Subcutaneous adipose tissue (tissue), 4 donors: ENCODE measurements around the gene MATN1. TPM values are rescaled to one million over a fixed set of nuclear protein-coding genes. Genes with fewer than 3 reads are reported as not detected.

Source experiments
- total RNA-seq, 4 donors: library from RNA; depleted of rRNA; stranded (reverse); fragments of >200 nt; gene quantifications; one replicate each; pipeline ENCODE4 v1.1.0, GENCODE V29; 2016
- TF ChIP-seq, protein P1 (sequence below): fragments of 450-650 bp; IDR thresholded peaks from one replicate; pipeline ENCODE4 v1.5.1; 2016; ENCODE audit warnings: low read depth, mild to moderate bottlenecking, control low read depth, antibody characterized with exemption, moderate library complexity

The MATN1 gene
- total RNA-seq, 4 donors from 2014 or later, result not detected

DNA sequence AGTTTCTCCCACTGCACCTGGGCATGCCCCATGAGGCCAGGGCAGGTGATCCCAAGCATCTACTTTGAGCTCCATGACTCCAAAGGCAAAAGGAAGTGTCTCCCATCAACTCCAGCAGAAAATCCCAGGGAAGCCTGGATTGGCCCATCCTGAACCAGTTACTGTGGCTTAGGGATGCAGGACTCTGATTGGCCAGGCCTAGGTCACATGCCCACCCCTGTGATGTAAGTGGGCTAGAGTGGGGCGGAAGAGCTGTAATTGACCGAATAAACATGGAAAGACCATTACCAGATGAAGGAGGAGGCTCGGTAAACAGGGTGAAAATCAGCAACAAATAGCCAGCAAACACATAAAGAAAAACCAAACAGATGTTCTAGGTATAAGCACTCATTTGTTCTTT lies 45.2 kb downstream of the MATN1 start:
- TF ChIP-seq, protein P1, sequence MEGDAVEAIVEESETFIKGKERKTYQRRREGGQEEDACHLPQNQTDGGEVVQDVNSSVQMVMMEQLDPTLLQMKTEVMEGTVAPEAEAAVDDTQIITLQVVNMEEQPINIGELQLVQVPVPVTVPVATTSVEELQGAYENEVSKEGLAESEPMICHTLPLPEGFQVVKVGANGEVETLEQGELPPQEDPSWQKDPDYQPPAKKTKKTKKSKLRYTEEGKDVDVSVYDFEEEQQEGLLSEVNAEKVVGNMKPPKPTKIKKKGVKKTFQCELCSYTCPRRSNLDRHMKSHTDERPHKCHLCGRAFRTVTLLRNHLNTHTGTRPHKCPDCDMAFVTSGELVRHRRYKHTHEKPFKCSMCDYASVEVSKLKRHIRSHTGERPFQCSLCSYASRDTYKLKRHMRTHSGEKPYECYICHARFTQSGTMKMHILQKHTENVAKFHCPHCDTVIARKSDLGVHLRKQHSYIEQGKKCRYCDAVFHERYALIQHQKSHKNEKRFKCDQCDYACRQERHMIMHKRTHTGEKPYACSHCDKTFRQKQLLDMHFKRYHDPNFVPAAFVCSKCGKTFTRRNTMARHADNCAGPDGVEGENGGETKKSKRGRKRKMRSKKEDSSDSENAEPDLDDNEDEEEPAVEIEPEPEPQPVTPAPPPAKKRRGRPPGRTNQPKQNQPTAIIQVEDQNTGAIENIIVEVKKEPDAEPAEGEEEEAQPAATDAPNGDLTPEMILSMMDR, result no peak

DNA sequence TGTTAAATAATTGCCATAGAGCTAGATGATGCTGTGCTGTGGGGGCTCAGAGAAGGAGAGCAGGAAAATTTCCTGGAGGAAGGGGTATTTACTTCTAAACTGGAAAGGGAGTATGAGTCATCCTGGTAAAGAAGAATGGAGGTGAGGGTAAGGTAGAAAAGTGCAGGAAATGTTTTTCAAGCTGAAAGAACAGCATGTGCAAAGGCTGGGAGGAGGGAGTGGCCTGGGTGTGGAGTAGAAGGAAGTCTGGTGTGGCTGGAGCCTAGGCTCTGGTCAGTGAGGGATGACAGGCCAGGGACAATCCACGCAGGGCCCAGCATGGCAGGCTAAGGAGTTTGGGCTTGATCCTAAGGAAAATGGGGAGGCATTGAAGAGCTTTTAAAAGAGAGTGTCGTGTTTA lies 45.9 kb downstream of the MATN1 start:
- TF ChIP-seq, protein P1, result no peak

DNA sequence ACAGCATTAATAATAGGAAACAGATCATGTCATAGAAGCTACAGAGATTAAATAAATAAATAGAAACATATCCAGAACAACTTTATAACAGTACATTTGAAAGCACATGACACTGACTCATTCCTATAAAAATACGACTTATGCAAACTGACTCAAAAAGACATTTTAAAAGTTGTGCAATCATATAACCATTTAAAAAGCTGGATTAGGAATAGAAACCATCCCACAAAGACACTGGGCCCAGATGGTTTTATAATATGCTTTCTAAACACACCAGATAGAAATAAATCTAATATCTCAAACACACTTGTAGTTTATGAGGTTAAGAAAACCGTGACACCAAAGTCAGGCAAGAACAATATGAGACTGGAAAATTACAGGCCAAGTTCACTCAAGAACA lies 47.6 kb downstream of the MATN1 start:
- TF ChIP-seq, protein P1, result no peak

DNA sequence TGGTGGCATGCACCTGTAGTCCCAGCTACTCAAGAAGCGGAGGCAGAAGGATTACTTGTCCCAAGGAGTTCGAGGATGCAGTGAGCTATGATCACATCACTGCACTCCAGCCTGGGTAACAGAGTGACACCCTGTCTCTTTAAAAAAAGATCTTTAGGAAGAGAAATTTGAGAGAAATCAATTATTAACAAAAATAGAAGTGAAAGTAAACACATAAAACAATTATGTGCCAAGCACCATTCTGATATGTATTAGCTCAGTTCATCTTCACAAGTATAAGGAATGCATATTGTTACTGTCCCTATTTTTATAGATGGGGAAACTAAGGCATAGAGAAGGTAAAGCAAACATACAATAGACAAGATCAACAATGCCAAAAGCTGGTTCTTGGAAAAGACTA lies 48.1 kb downstream of the MATN1 start:
- TF ChIP-seq, protein P1, result no peak

DNA sequence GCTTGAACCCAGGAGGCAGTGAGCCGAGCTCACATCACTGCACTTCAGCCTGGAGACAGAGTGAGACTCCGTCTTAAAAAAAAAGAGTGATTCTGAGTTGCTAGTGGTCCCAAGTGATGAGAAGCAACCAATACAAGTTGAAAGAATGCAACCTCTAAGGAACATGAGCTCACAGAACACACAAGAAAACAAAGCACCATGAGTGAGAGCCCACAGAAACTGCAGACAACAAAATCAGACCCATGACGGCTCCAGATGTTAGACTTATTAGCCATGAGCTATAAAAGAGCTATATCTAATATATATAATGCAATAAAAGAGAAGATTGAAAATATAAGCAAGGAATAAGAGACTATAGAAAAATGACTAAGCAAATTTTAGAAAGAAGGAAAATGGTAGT lies 50.0 kb downstream of the MATN1 start:
- TF ChIP-seq, protein P1, result no peak

DNA sequence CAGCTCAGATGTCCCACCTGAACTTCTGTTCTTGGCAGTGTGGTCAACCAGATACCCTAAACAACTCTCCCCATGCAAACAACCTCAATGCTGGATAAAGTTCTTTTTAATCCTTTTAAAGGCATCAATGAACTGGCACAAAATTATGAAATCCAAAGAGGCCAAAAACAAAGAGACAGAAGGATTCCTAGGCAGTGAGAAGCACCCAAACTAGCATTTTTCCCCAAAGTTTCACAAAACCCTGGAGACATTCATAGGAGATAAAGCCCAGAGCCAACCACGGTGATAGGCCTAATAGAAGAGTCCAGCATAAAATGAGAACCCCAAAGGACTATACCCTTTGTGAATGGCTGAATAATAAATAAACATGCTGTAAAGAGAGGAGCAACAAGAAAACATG lies 50.7 kb downstream of the MATN1 start:
- TF ChIP-seq, protein P1, result no peak

DNA sequence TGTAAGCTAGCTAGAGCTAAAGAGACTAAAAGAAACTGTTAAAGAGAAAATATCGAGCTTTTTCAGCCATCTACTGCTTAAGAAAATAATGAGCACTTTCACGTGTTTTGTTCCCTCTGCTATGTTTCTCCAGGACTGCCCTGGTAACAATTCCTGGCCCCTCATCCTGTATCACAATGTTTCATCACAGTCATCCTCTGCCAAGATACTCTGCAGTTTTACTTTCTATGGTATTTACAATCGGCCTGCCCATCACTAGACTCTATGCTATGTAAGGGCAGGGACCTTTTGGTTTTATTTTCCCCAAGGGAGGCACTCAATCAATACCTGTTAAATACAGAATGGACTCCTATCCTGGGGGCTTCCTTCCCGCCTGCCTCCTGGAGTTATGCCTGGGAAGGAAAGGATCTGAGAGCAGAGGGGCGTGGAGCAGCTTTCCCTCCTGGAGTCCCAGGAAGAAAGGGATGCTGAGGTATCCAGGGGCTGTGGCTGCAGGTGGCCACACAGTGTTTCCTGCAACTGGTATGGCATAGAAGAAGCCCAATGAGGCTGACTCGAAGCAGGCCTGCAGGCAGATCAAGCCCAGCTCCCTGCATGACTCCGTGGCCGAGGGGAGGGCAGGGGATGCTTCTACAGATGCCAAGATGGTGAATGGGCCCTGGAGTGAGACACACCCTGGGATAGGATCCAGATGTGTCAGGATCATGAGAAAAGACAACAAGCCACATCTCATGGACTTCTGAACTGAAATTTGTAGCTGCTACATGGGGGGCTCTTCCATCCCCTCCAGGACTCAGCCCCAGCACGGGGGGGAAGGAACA lies 52.9 kb downstream of the MATN1 start:
- TF ChIP-seq, protein P1, result no peak
